ENCODE results near the gene CCDC192. TPM values are rescaled to one million over a fixed set of nuclear protein-coding genes. Genes with fewer than 3 reads are reported as not detected.

CCDC192 gene
- total RNA-seq, 1 donor from 2014 or later, result not detected

GRCh38 chr5:127959152-127959764, 256.1 kb downstream of the CCDC192 start:
- H3K4me1 Mint-ChIP-seq (ENCODE audit: low read depth), result peaks cover 37% of the 10 kb centered on the region
- H3K27me3 Mint-ChIP-seq (ENCODE audit: low read depth), result no peaks in the 10 kb centered on the region
- DNase-seq (ENCODE audit: low spot score), result no peak
- H3K36me3 Mint-ChIP-seq (ENCODE audit: low read depth), result peaks cover 5% of the 10 kb centered on the region
- TF ChIP-seq, protein P1, sequence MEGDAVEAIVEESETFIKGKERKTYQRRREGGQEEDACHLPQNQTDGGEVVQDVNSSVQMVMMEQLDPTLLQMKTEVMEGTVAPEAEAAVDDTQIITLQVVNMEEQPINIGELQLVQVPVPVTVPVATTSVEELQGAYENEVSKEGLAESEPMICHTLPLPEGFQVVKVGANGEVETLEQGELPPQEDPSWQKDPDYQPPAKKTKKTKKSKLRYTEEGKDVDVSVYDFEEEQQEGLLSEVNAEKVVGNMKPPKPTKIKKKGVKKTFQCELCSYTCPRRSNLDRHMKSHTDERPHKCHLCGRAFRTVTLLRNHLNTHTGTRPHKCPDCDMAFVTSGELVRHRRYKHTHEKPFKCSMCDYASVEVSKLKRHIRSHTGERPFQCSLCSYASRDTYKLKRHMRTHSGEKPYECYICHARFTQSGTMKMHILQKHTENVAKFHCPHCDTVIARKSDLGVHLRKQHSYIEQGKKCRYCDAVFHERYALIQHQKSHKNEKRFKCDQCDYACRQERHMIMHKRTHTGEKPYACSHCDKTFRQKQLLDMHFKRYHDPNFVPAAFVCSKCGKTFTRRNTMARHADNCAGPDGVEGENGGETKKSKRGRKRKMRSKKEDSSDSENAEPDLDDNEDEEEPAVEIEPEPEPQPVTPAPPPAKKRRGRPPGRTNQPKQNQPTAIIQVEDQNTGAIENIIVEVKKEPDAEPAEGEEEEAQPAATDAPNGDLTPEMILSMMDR (IDR thresholded peaks at IDR 0.05), result no peak
- no peak overlapping the region for H3K4me3 Mint-ChIP-seq (ENCODE audit: unreplicated experiment)
- peaks cover 5% of the 10 kb centered on the region for H3K9me3 Mint-ChIP-seq (ENCODE audit: low read depth)
- peak overlapping the region; percentile 39 for H3K27ac Mint-ChIP-seq (ENCODE audit: unreplicated experiment)

- Mint-ChIP-seq H3K27ac (ENCODE audit: unreplicated experiment) (no peak overlapping the region), H3K4me3 (ENCODE audit: unreplicated experiment) (no peak overlapping the region), H3K36me3 (ENCODE audit: low read depth) (peaks cover 7% of the 10 kb centered on the region), H3K4me1 (ENCODE audit: low read depth) (peaks cover 37% of the 10 kb centered on the region), H3K27me3 (ENCODE audit: low read depth) (no peaks in the 10 kb centered on the region), H3K9me3 (ENCODE audit: low read depth) (peaks cover 8% of the 10 kb centered on the region)
- DNase-seq (ENCODE audit: low spot score), result no peak
- TF ChIP-seq, protein P1 (IDR thresholded peaks at IDR 0.05), result no peak
Measured at GRCh38 chr5:127960270-127960691, 257.1 kb downstream of the CCDC192 start.

GRCh38 chr5:127961006-127961762, 258.0 kb downstream of the CCDC192 start:
- Mint-ChIP-seq H3K36me3 (ENCODE audit: low read depth) (peaks cover 3% of the 10 kb centered on the region), H3K27ac (ENCODE audit: unreplicated experiment) (no peak overlapping the region), H3K4me3 (ENCODE audit: unreplicated experiment) (no peak overlapping the region), H3K27me3 (ENCODE audit: low read depth) (no peaks in the 10 kb centered on the region), H3K4me1 (ENCODE audit: low read depth) (peaks cover 37% of the 10 kb centered on the region), H3K9me3 (ENCODE audit: low read depth) (peaks cover 5% of the 10 kb centered on the region)
- no peak for DNase-seq (ENCODE audit: low spot score)
- TF ChIP-seq, protein P1 (IDR thresholded peaks at IDR 0.05), result no peak

DNA sequence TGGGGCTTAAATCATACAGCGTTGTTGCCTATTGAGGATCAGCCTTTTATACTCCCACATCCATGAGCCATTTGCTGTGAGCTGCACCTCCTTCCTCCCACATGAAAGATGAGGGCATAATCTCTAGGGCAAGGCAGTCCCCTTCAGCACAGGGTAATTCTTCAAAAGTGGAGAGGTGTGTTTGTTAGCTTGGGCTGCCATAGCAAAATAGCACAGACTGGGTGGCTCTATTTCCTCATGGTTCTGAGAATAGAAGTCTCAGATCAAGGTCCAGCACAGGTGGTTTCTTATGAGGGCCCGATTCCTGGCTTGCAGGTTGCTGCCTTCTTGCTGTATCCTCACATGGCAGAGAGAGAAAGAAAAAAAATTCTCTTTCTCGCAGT, 258.6 kb downstream of the CCDC192 start:
- Mint-ChIP-seq H3K36me3 (ENCODE audit: low read depth) (peaks cover 3% of the 10 kb centered on the region), H3K27me3 (ENCODE audit: low read depth) (no peaks in the 10 kb centered on the region), H3K4me1 (ENCODE audit: low read depth) (peaks cover 37% of the 10 kb centered on the region), H3K27ac (ENCODE audit: unreplicated experiment) (no peak overlapping the region), H3K4me3 (ENCODE audit: unreplicated experiment) (no peak overlapping the region), H3K9me3 (ENCODE audit: low read depth) (peaks cover 5% of the 10 kb centered on the region)
- TF ChIP-seq, protein P1 (IDR thresholded peaks at IDR 0.05), result no peak
- DNase-seq (ENCODE audit: low spot score), result no peak

- Mint-ChIP-seq H3K4me1 (ENCODE audit: low read depth) (peaks cover 31% of the 10 kb centered on the region), H3K27me3 (ENCODE audit: low read depth) (no peaks in the 10 kb centered on the region), H3K36me3 (ENCODE audit: low read depth) (peaks cover 3% of the 10 kb centered on the region), H3K4me3 (ENCODE audit: unreplicated experiment) (no peak overlapping the region), H3K27ac (ENCODE audit: unreplicated experiment) (no peak overlapping the region), H3K9me3 (ENCODE audit: low read depth) (peaks cover 5% of the 10 kb centered on the region)
- DNase-seq (ENCODE audit: low spot score), result no peak
- TF ChIP-seq, protein P1 (IDR thresholded peaks at IDR 0.05), result no peak
Measured at GRCh38 chr5:127962491-127962890, 259.3 kb downstream of the CCDC192 start.

Data from chondrocyte (in vitro differentiated cells).